Activated T-cell treated with anti-CD3 and anti-CD28 coated beads for 4 hours (primary cell): ENCODE data around the gene OR6C74.

Source experiments
- DNase-seq: peaks from one replicate; pipeline ENCODE4 v3.0.0-alpha.2; 2020

Gene OR6C74

DNA sequence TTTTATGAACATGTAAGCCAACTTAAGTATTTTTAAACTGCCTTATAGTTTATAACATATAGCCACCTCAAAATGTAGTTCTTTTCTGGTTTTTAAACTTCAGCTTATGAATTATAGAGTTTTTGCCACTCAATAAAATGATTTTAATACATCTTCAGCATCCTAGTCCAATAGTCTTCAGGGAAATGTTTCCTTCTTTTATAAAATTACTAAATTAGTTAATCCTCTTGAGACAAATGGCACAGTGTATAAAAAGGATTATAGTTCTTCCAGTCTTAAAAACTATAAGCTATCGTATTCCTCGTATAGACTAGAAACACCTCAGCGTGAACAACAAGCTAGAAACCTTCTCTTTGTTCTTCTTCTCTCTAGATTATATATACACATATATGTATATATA is at the start of gene OR6C74:
Gene OR6C74, plus strand, starts transcription at position 301 of the 400 bp plus-strand sequence. CDS start 2,679 bp downstream, outside the sequence.
- DNase-seq, result no peak

DNA sequence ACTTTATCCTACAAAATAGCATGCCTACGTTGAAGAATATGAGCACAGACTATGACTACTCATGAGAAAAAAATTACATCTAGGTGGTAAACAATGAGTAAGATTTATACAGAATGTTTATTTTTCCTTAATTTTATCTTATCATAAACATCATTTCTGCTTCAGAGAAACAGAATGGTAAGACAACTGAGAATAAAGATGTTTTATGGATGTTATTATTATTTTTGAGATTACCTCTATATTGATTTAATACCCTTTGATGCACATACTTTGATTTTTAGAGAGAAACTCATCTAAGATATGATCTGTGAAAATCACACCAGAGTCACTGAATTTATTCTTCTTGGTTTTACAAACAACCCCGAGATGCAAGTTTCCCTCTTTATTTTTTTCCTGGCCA is 23.7 kb upstream of the OR6C74 start, which contains the start of gene OR10A7:
Gene OR10A7, plus strand, starts transcription at position 301 of the 400 bp plus-strand sequence. Its CDS starts 0 bp downstream, at position 301.
- no peak for DNase-seq

DNA sequence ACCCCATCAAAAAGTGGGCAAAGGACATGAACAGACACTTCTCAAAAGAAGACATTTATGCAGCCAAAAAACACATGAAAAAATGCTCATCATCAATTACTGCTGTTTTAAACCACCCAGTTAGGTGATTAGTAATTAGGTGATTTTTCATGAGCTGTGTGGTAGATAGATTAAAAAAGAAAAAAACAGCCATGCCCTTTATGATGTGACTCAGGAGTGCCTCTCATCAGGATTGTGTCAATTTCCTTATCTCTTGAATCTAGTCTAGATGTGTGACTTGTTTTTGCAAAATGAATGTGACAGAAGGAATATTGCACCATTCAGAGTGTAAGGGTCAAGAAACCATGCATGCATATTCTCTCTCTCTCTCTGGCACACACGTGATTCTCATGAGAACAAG is 17.9 kb upstream of the OR6C74 start:
- no peak for DNase-seq

DNA sequence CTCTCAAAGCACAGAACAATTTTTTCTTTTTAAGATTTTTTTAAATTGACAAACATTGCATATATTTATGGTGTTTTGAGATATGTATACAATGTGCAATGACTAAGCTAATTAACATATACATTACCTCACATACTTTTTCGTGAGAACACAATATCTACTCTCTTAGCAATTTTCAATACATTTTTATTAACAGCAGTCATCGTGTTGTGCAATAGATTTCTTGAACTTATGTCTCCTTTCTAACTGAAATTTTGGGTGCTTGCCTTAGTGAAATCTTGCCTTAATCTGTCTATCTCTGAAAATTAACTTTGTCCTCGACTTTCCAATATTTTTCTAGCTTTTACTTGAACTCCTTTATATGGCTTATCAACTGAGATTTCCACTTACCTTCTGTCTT is 16.8 kb upstream of the OR6C74 start:
- no peak for DNase-seq

- no peak for DNase-seq
Measured at GRCh38 chr12:55246159-55246558, 1.8 kb downstream of the OR6C74 start.

DNA sequence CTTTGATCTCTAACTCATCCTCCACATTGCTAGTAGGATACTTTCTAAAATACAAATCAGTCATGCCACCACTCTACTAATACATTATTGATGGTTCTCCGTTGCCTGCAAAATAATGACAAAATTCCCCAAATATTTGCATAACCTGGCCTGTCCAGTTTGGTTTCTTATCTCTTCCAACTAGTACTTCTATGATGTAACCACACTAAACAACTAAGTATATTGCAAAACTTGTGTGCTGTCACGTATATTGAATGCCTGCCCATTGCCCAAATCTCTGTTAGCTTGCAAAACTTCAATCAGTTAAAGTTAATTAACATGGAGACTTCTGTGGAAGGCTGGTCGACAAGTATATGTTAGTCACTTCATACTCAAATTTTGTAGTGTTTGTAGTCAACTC is 6.5 kb downstream of the OR6C74 start:
- DNase-seq, result no peak

GRCh38 chr12:55253281-55253680 is 8.9 kb downstream of the OR6C74 start:
- DNase-seq, result no peak

GRCh38 chr12:55256831-55257230 is 12.4 kb downstream of the OR6C74 start:
- DNase-seq, result no peak

DNA sequence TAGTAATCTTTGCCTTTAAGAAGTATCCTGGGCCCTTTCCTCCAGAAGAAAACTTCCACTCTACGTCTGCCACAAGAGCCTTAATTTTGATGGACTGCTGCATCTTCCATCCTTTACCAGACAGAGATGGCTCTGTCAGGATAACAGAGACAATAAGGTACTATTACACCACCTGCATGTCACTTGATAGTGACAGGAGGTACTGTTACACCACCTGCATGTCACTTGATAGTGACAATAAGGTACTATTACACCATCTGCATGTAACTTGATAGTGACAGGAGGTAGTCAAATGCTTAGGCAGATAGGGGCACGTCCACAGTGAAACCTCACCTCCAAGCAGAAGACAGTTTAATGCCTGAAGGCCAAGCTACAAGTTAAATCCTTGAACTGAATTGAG is 13.9 kb downstream of the OR6C74 start:
- no peak for DNase-seq

DNA sequence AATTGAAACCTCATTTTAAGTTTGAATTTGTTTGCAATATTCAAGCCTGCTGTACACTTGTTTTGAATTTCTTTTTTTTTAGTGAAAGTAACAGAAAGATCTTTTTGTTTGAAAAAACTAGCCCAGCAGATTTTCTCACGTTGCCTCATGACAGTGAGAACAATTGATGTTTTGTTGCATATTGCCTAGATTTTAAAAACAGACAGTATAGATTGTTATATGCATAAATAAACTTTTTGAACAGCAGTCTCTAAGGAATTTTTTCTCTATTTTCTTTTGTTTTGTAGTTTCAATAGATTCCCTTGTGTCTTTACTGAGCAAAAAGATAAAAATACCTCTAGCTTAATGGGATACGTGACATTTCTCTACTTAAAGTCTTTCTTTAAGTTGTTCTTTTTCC is 36.6 kb downstream of the OR6C74 start:
- no peak for DNase-seq

- no peak for DNase-seq
Measured at GRCh38 chr12:55289999-55290398, 45.6 kb downstream of the OR6C74 start.
